ENCODE data around the gene D2HGDH.
"Not testable (repeated sequence)": the region's sequence is repeated elsewhere in the genome, so short reads cannot be mapped to it uniquely, and the experiment has no call there.

D2HGDH gene

DNA sequence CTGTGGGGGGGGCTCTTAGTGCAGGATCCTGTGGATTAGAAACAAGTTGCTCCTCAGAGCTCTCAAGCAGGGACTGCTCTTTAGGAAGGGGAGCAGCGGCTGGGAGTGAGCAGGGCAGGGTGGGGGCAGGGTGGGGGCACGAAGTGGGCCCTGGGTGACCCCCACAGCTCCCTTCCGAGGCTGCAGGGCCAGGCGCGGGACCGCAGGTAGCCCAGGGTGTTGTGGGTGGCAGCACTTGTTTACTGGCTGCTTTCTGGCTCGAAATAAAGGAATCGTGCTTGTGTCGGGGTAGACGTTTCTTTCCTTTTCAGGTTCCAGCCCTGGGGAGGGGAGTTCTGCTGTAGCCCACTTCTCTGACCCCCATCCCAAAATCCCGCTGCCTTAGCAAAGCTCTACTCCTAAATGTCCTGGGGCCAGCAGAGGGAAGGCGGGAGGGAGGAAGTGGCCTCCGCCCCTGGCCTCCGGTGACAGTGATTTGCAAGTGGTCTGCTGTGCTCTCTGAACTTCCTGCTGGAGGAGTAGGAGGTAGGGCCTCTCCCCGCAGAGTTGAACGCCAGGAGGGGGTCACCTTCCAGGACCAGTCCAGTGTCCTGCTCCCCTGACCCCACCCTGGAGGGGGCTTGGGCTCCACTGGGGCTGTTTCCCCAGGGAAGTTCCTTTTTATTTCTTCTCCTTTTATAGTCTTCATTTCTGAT lies 82.8 kb downstream of the D2HGDH start:
- Histone ChIP-seq H3K4me1 (ENCODE audit: insufficient read depth, low read length) (peaks cover 9% of the 10 kb centered on the region), H4K20me1 (ENCODE audit: insufficient read depth, low read length) (peaks cover 17% of the 10 kb centered on the region), H3K4me3 (ENCODE audit: low read depth in 1 of 2, low read length in 2 of 2) (no peak overlapping the region), H3K9me3 (ENCODE audit: insufficient read depth, low read length, severe bottlenecking) (no peaks in the 10 kb centered on the region), H3K9ac (ENCODE audit: low read depth, low read length) (no peak overlapping the region), H3K4me2 (ENCODE audit: insufficient read depth, low read length) (no peak overlapping the region), H2AFZ (ENCODE audit: low read depth, low read length) (no peak overlapping the region), H3K36me3 (ENCODE audit: insufficient read depth, low read length) (no peaks in the 10 kb centered on the region), H3K27me3 (ENCODE audit: insufficient read depth, low read length, poor library complexity) (no peaks in the 10 kb centered on the region), H3K79me2 (ENCODE audit: insufficient read depth, low read length) (no peaks in the 10 kb centered on the region), H3K27ac (ENCODE audit: low read length) (no peak overlapping the region)
- ATAC-seq (ENCODE audit: insufficient read depth, low read depth) (no peak), DNase-seq (no peak)
- TF ChIP-seq, protein P1, sequence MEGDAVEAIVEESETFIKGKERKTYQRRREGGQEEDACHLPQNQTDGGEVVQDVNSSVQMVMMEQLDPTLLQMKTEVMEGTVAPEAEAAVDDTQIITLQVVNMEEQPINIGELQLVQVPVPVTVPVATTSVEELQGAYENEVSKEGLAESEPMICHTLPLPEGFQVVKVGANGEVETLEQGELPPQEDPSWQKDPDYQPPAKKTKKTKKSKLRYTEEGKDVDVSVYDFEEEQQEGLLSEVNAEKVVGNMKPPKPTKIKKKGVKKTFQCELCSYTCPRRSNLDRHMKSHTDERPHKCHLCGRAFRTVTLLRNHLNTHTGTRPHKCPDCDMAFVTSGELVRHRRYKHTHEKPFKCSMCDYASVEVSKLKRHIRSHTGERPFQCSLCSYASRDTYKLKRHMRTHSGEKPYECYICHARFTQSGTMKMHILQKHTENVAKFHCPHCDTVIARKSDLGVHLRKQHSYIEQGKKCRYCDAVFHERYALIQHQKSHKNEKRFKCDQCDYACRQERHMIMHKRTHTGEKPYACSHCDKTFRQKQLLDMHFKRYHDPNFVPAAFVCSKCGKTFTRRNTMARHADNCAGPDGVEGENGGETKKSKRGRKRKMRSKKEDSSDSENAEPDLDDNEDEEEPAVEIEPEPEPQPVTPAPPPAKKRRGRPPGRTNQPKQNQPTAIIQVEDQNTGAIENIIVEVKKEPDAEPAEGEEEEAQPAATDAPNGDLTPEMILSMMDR (IDR thresholded peaks at IDR 0.05; ENCODE audit: borderline replicate concordance, extremely low read depth, low read length, poor library complexity, severe bottlenecking) = no peak
- TF ChIP-seq EZH2 (IDR thresholded peaks at IDR 0.05; ENCODE audit: borderline replicate concordance, low read depth, low read length, severe bottlenecking) = no peak

DNA sequence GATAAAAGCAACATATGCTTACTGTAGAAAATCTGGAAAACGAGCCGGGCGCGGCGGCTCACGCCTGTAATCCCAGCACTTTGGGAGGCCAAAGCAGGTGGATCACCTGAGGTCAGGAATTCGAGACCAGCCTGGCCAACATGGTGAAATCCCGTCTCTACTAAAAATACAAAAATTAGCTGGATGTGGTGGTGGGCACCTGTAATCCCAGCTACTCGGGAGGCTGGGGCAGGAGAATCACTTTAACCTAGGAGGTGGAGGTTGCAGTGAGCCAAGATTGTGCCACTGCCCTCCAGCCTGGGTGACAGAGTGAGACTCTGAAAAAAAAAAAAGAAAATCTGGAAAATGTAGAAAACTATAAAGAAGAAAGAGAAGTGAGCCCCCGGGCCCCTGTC lies 83.4 kb downstream of the D2HGDH start:
- not testable (repeated sequence) for H2AFZ ChIP-seq (ENCODE audit: low read depth, low read length); H3K4me2 ChIP-seq (ENCODE audit: insufficient read depth, low read length); H3K9ac ChIP-seq (ENCODE audit: low read depth, low read length); H3K4me1 ChIP-seq (ENCODE audit: insufficient read depth, low read length); H3K36me3 ChIP-seq (ENCODE audit: insufficient read depth, low read length); H3K9me3 ChIP-seq (ENCODE audit: insufficient read depth, low read length, severe bottlenecking); H3K27me3 ChIP-seq (ENCODE audit: insufficient read depth, low read length, poor library complexity); DNase-seq; H3K27ac ChIP-seq (ENCODE audit: low read length); H3K4me3 ChIP-seq (ENCODE audit: low read depth in 1 of 2, low read length in 2 of 2); ATAC-seq (ENCODE audit: insufficient read depth, low read depth); H3K79me2 ChIP-seq (ENCODE audit: insufficient read depth, low read length)
- H4K20me1 ChIP-seq (ENCODE audit: insufficient read depth, low read length) = peaks cover 11% of the 10 kb centered on the region
